Astrocyte of the cerebellum (primary cell): ENCODE results near the gene SWT1.

ENCODE experiments used
- DNase-seq: peaks from one replicate; pipeline ENCODE4 v3.0.0-alpha.2; 2011; ENCODE audit warnings: low read depth
- H3K4me3 ChIP-seq: 2 replicates; pipeline ENCODE4 v1.5.1; 2011; ENCODE audit warnings: mild to moderate bottlenecking, low read depth, low read length, moderate library complexity
- in situ Hi-C: cut with HindIII; loops from 2 replicates; pipeline ENCODE4 v1.10.0; 2017; ENCODE audit warnings: low sequenced_read_pairs
- TF ChIP-seq, protein P1 (sequence below): IDR thresholded peaks from 2 replicates; pipeline ENCODE4 v1.5.1; 2012; ENCODE audit warnings: low read length, low read depth, moderate library complexity, mild to moderate bottlenecking; ENCODE audit errors: missing control alignments

Gene SWT1

GRCh38 chr1:185337246-185337645 lies 180.3 kb downstream of the SWT1 start:
- H3K4me3 ChIP-seq, result no peak overlapping the region
- no peak for DNase-seq
- in situ Hi-C loops, result no loop called here
- TF ChIP-seq, protein P1, sequence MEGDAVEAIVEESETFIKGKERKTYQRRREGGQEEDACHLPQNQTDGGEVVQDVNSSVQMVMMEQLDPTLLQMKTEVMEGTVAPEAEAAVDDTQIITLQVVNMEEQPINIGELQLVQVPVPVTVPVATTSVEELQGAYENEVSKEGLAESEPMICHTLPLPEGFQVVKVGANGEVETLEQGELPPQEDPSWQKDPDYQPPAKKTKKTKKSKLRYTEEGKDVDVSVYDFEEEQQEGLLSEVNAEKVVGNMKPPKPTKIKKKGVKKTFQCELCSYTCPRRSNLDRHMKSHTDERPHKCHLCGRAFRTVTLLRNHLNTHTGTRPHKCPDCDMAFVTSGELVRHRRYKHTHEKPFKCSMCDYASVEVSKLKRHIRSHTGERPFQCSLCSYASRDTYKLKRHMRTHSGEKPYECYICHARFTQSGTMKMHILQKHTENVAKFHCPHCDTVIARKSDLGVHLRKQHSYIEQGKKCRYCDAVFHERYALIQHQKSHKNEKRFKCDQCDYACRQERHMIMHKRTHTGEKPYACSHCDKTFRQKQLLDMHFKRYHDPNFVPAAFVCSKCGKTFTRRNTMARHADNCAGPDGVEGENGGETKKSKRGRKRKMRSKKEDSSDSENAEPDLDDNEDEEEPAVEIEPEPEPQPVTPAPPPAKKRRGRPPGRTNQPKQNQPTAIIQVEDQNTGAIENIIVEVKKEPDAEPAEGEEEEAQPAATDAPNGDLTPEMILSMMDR, result no peak

- in situ Hi-C loops, result no loop called here
- TF ChIP-seq, protein P1, result no peak
- H3K4me3 ChIP-seq, result no peak overlapping the region
- DNase-seq, result peak; percentile 55
These were observed 182.0 kb downstream of the SWT1 start for GRCh38 chr1:185338719-185339622.

GRCh38 chr1:185341196-185341781 lies 184.3 kb downstream of the SWT1 start:
- in situ Hi-C loops, result no loop called here

More at GRCh38 chr1:185341196-185341781, 184.3 kb downstream of the SWT1 start:
- no peak overlapping the region for H3K4me3 ChIP-seq
- TF ChIP-seq, protein P1, result no peak
- DNase-seq, result no peak
